Neuronal stem cell (in vitro differentiated cells): ENCODE measurements around the gene ITIH3.

ENCODE experiments used
- DNase-seq: peaks from one replicate; pipeline ENCODE4 v3.0.0-alpha.2; 2013; ENCODE audit warnings: low spot score
- H2AFZ ChIP-seq: one replicate; pipeline ENCODE4 v1.6.1; 2013; ENCODE audit warnings: mild to moderate bottlenecking, low read length, inconsistent platforms
- H2AK5ac ChIP-seq: 2 replicates; pipeline ENCODE4 v1.6.1; 2013; ENCODE audit warnings: low read depth, mild to moderate bottlenecking, inconsistent platforms, low read length, moderate library complexity, mixed read lengths
- H2BK120ac ChIP-seq: 2 replicates; pipeline ENCODE4 v1.6.1; 2013; ENCODE audit warnings: low read depth, mild to moderate bottlenecking, inconsistent platforms, low read length, moderate library complexity, mixed read lengths
- H2BK12ac ChIP-seq: one replicate; pipeline ENCODE4 v1.6.1; 2013; ENCODE audit warnings: low read length, inconsistent platforms
- H2BK15ac ChIP-seq: 2 replicates; pipeline ENCODE4 v1.6.1; 2013; ENCODE audit warnings: mild to moderate bottlenecking, low read length, inconsistent platforms, mixed read lengths
- H2BK5ac ChIP-seq: one replicate; pipeline ENCODE4 v1.6.1; 2013; ENCODE audit warnings: inconsistent platforms, mild to moderate bottlenecking, low read length, moderate library complexity
- H3K14ac ChIP-seq: one replicate; pipeline ENCODE4 v1.6.1; 2013; ENCODE audit warnings: low read length, inconsistent platforms
- H3K18ac ChIP-seq: 2 replicates; pipeline ENCODE4 v1.6.1; 2013; ENCODE audit warnings: low read length, inconsistent platforms
- H3K23ac ChIP-seq: 2 replicates; pipeline ENCODE4 v1.6.1; 2013; ENCODE audit warnings: low read depth, mild to moderate bottlenecking, mixed read lengths, low read length, inconsistent platforms; ENCODE audit not compliant: poor library complexity
- H3K27ac ChIP-seq: replicated peaks from 3 replicates; pipeline ENCODE4 v1.5.1; 2013; ENCODE audit warnings: low read length, inconsistent platforms
- H3K27me3 ChIP-seq, 3 experiments: 2 replicates each; pipeline ENCODE4 v1.6.1; 2013; ENCODE audit warnings: low read length in 3 of 3, mild to moderate bottlenecking in 2 of 3, inconsistent platforms in 1 of 3, low read depth in 1 of 3, mixed read lengths in 1 of 3, moderate library complexity in 1 of 3; ENCODE audit not compliant: control insufficient read depth in 3 of 3, insufficient read depth in 3 of 3
- H3K36me3 ChIP-seq, 2 donors: replicated peaks in 1 of 2; 2 replicates each; pipeline ENCODE4 v1.6.1; 2013; ENCODE audit warnings: low read length in 2 of 2; ENCODE audit not compliant: control insufficient read depth in 2 of 2, insufficient read depth in 2 of 2
- H3K4ac ChIP-seq: 2 replicates; pipeline ENCODE4 v1.6.1; 2013; ENCODE audit warnings: inconsistent platforms, mild to moderate bottlenecking, low read length, moderate library complexity
- H3K4me1 ChIP-seq, 2 donors: 1 replicate in 1 of 2; 2 replicates in 1 of 2; pipeline ENCODE4 v1.6.1; 2013; ENCODE audit warnings: low read length in 2 of 2, low read depth in 1 of 2; ENCODE audit not compliant: control insufficient read depth in 2 of 2, insufficient read depth in 1 of 2
- H3K4me2 ChIP-seq: one replicate; pipeline ENCODE4 v1.6.1; 2013; ENCODE audit warnings: mild to moderate bottlenecking, low read length, inconsistent platforms; ENCODE audit not compliant: insufficient read depth, poor library complexity, severe bottlenecking
- H3K4me3 ChIP-seq, 2 donors: 2 replicates each; pipeline ENCODE4 v1.5.1; 2013; ENCODE audit warnings: low read length in 2 of 2, mild to moderate bottlenecking in 2 of 2, inconsistent platforms in 1 of 2, moderate library complexity in 1 of 2
- H3K79me1 ChIP-seq: one replicate; pipeline ENCODE4 v1.6.1; 2013; ENCODE audit warnings: low read depth, mild to moderate bottlenecking, inconsistent platforms, low read length, moderate library complexity
- H3K9ac ChIP-seq: one replicate; pipeline ENCODE4 v1.6.1; 2013; ENCODE audit warnings: mild to moderate bottlenecking, low read depth, low read length, inconsistent platforms; ENCODE audit not compliant: poor library complexity
- H3K9me3 ChIP-seq, 2 donors: replicated peaks in 1 of 2; 2 replicates each; pipeline versions ENCODE3 to v1.6.1; 2013; ENCODE audit warnings: low read length in 2 of 2, mild to moderate bottlenecking in 2 of 2, inconsistent platforms in 1 of 2, low read depth in 1 of 2, mixed read lengths in 1 of 2, moderate library complexity in 1 of 2; ENCODE audit not compliant: control insufficient read depth in 2 of 2, insufficient read depth in 1 of 2
- H4K8ac ChIP-seq: one replicate; pipeline ENCODE4 v1.6.1; 2013; ENCODE audit warnings: low read depth, mild to moderate bottlenecking, inconsistent platforms, low read length, moderate library complexity
- H4K91ac ChIP-seq: one replicate; pipeline ENCODE4 v1.6.1; 2013; ENCODE audit warnings: low read length, low read depth, mild to moderate bottlenecking, inconsistent platforms; ENCODE audit not compliant: poor library complexity
- WGBS, 2 donors: extraction: QIAGEN DNeasy Blood & Tissue Kit; methylation state at CpG; one replicate each; pipeline ENCODE4 v1.1.7; 2013; ENCODE audit warnings: missing lambda C conversion rate in 2 of 2, mixed read lengths in 1 of 2; ENCODE audit not compliant: insufficient read length in 2 of 2, insufficient replicate concordance in 1 of 2; ENCODE audit errors: extremely low coverage in 2 of 2; 5-methylcytosine and 5-hydroxymethylcytosine counted together

The ITIH3 gene

GRCh38 chr3:52781741-52782140 is 12.9 kb upstream of the ITIH3 start:
- Histone ChIP-seq H3K9ac (no peak overlapping the region), H2BK15ac (no peak overlapping the region), H3K79me1 (no peaks in the 10 kb centered on the region), H3K27ac (no peak overlapping the region), H3K18ac (no peak overlapping the region), H3K36me3 (no peaks in the 10 kb centered on the region), H4K8ac (no peak overlapping the region), H4K91ac (no peak overlapping the region), H3K4me2 (no peak overlapping the region), H3K4ac (no peak overlapping the region), H3K4me3 (no peak overlapping the region), H2AFZ (no peak overlapping the region), H3K27me3 (peaks cover 0 to 32% (median 0%) of the 10 kb centered on the region in 3 experiments), H3K14ac (no peak overlapping the region), H2BK5ac (no peak overlapping the region), H2AK5ac (no peak overlapping the region), H3K9me3 (no peaks in the 10 kb centered on the region), H2BK120ac (no peak overlapping the region), H3K4me1 (no peaks in the 10 kb centered on the region), H2BK12ac (no peak overlapping the region), H3K23ac (no peak overlapping the region)
- no peak for DNase-seq
- no CpG with 5 or more reads among the region's 13 CpGs for WGBS, 2 donors

GRCh38 chr3:52782412-52783210 is 12.0 kb upstream of the ITIH3 start:
- Histone ChIP-seq H3K4ac (no peak overlapping the region), H3K79me1 (no peaks in the 10 kb centered on the region), H3K36me3 (no peaks in the 10 kb centered on the region), H3K18ac (no peak overlapping the region), H4K91ac (no peak overlapping the region), H3K4me2 (no peak overlapping the region), H2AK5ac (no peak overlapping the region), H3K9ac (no peak overlapping the region), H3K27ac (no peak overlapping the region), H2BK15ac (no peak overlapping the region), H3K4me3 (no peak overlapping the region), H2BK5ac (no peak overlapping the region), H2BK12ac (no peak overlapping the region), H2BK120ac (no peak overlapping the region), H4K8ac (no peak overlapping the region), H3K14ac (no peak overlapping the region), H3K23ac (no peak overlapping the region), H3K4me1 (no peaks in the 10 kb centered on the region), H3K27me3 (peaks cover 0 to 34% (median 0%) of the 10 kb centered on the region in 3 experiments), H2AFZ (no peak overlapping the region), H3K9me3 (no peaks in the 10 kb centered on the region)
- no CpG with 5 or more reads among the region's 12 CpGs for WGBS, 2 donors
- no peak for DNase-seq

- Histone ChIP-seq H3K36me3 (no peaks in the 10 kb centered on the region), H2AFZ (no peak overlapping the region), H2BK12ac (no peak overlapping the region), H3K27me3 (peaks cover 0 to 31% (median 0%) of the 10 kb centered on the region in 3 experiments), H3K9ac (no peak overlapping the region), H2BK15ac (no peak overlapping the region), H3K4me2 (no peak overlapping the region), H4K91ac (no peak overlapping the region), H3K23ac (no peak overlapping the region), H3K27ac (no peak overlapping the region), H3K4me1 (no peaks in the 10 kb centered on the region), H2BK5ac (no peak overlapping the region), H3K9me3 (no peaks in the 10 kb centered on the region), H3K79me1 (no peaks in the 10 kb centered on the region), H3K14ac (no peak overlapping the region), H3K4me3 (no peak overlapping the region), H4K8ac (no peak overlapping the region), H3K4ac (no peak overlapping the region), H2BK120ac (no peak overlapping the region), H2AK5ac (no peak overlapping the region), H3K18ac (no peak overlapping the region)
- WGBS, 2 donors, result no CpG with 5 or more reads among the region's 3 CpGs
- DNase-seq, result no peak
These were observed 11.4 kb upstream of the ITIH3 start for GRCh38 chr3:52783211-52783555.

DNA sequence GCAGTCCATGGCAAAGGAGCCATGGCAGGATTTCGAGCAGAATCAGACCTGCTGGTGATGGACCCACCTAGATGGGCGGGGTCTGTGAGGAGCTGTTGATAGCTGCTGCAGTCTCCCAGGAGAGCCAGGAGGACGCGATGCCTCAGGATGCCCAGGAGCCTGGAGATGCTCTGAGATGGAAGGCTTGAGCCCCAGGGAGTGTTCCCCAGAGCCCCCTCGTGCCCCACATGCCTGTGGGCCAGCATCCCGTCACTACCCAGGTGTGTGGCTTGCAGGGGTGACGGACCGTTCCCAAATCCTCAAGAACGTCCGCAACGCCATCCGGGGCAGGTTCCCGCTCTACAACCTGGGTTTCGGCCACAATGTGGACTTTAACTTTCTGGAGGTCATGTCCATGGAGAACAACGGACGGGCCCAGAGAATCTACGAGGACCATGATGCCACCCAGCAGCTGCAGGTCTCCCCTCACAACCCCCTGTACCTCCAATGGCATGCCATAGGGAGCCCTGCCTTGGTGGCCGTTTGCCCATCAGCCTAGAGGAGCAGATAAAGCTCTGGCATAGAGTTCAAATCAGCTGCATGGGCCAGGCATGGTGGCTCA is 10.5 kb upstream of the ITIH3 start:
- H2BK12ac ChIP-seq, result no peak overlapping the region
- DNase-seq, result no peak
- H2BK15ac ChIP-seq, result no peak overlapping the region
- H3K36me3 ChIP-seq, result no peaks in the 10 kb centered on the region
- H3K4ac ChIP-seq, result no peak overlapping the region
- no peaks in the 10 kb centered on the region for H3K9me3 ChIP-seq
- no peak overlapping the region for H2AFZ ChIP-seq
- no peak overlapping the region for H3K14ac ChIP-seq
- H2BK120ac ChIP-seq, result no peak overlapping the region
- H3K4me2 ChIP-seq, result no peak overlapping the region
- H3K9ac ChIP-seq, result no peak overlapping the region
- H3K4me3 ChIP-seq, result no peak overlapping the region
- no peak overlapping the region for H3K27ac ChIP-seq
- WGBS, 2 donors, result no CpG with 5 or more reads among the region's 18 CpGs
- no peaks in the 10 kb centered on the region for H3K79me1 ChIP-seq
- no peak overlapping the region for H4K91ac ChIP-seq
- H4K8ac ChIP-seq, result no peak overlapping the region
- no peak overlapping the region for H3K18ac ChIP-seq
- peak overlapping the region; percentile 18 for H3K23ac ChIP-seq
- H3K27me3 ChIP-seq, result peaks cover 0 to 23% (median 0%) of the 10 kb centered on the region in 3 experiments
- H2AK5ac ChIP-seq, result no peak overlapping the region
- no peak overlapping the region for H2BK5ac ChIP-seq
- H3K4me1 ChIP-seq, result peaks cover 0 to 3% of the 10 kb centered on the region in 2 donors
